K562 (cell line): ENCODE measurements around the gene GARNL3. TPM values are rescaled to one million over a fixed set of nuclear protein-coding genes. Genes with fewer than 3 reads are reported as not detected.

ENCODE experiments used
- ATAC-seq: fragments of 200-7000 bp; cut with Tn5 transposase; 3 replicates; pipeline ENCODE4 v1.9.1; 2020; ENCODE audit warnings: moderate library complexity
- BruUV-seq: library from RNA; stranded (reverse); fragments of 400-500 nt; replicated peaks from 2 replicates; lab custom pipeline; 2021; lab: Mats Ljungman, UMichigan
- CTCF ChIA-PET: fragments of 300-600 bp; formaldehyde crosslinking; extraction: SDS; loops from one replicate; lab custom pipeline; 2021; ENCODE audit warnings: low intra/inter-chr PET ratio; lab: Yijun Ruan, JAX
- POLR2A ChIA-PET: fragments of 300-600, 350-650 bp; sonication (Branson Sonifier 250); formaldehyde crosslinking; extraction: SDS; loops from one replicate; lab custom pipeline; 2021; ENCODE audit warnings: antibody characterized with exemption, inconsistent platforms; lab: Yijun Ruan, JAX
- DNase-seq, 4 experiments: peaks; one replicate each; pipeline versions ENCODE4 v3.0.0 to v3.0.0-alpha.2; 2011 to 2018; ENCODE audit warnings: low spot score in 3 of 4, mixed read lengths in 3 of 4; ENCODE audit errors: extremely low read depth in 1 of 4
- FAIRE-seq: peaks from 2 replicates; lab custom pipeline; 2011; peaks lifted over from hg19 to GRCh38; lab: Jason Lieb, UNC
- H2AFZ ChIP-seq: 2 replicates; pipeline ENCODE4 v1.6.0; 2011; ENCODE audit warnings: low read depth, low read length, control low read depth, inconsistent platforms
- H3K27ac ChIP-seq: fragments of 200-600 bp; 3 replicates; pipeline ENCODE4 v1.8.0; 2011; ENCODE audit warnings: low read depth, mild to moderate bottlenecking, control low read depth, inconsistent platforms, low read length, moderate library complexity, mixed read lengths; ENCODE audit errors: extremely low read depth
- H3K27me3 ChIP-seq, 2 experiments: fragments of 300-600 bp in 1 of 2; 2 replicates in 1 of 2; 3 replicates in 1 of 2; pipeline versions ENCODE4 v1.6.0 to v1.8.0; 2011; ENCODE audit warnings: inconsistent platforms in 2 of 2, low read length in 2 of 2, mild to moderate bottlenecking in 1 of 2, mixed read lengths in 1 of 2, moderate library complexity in 1 of 2; ENCODE audit not compliant: control insufficient read depth in 2 of 2, insufficient read depth in 2 of 2
- H3K36me3 ChIP-seq: fragments of 300-600 bp; 3 replicates; pipeline ENCODE4 v1.8.0; 2011; ENCODE audit warnings: mild to moderate bottlenecking, low read length, inconsistent platforms; ENCODE audit not compliant: control insufficient read depth, insufficient read depth
- H3K4me1 ChIP-seq, 2 experiments: fragments of 200-600 bp in 1 of 2; replicated peaks in 1 of 2; 2 replicates in 1 of 2; 3 replicates in 1 of 2; pipeline versions ENCODE4 v1.5.1 to v1.8.0; 2011; ENCODE audit warnings: inconsistent platforms in 2 of 2, low read length in 2 of 2, mild to moderate bottlenecking in 1 of 2, mixed read lengths in 1 of 2, moderate library complexity in 1 of 2; ENCODE audit not compliant: control insufficient read depth in 2 of 2, insufficient read depth in 2 of 2
- H3K4me2 ChIP-seq: 2 replicates; pipeline ENCODE4 v1.6.1; 2011; ENCODE audit warnings: low read length, control low read depth, inconsistent platforms, mixed read lengths; ENCODE audit not compliant: insufficient read depth
- H3K4me3 ChIP-seq: fragments of 200-600 bp; sonication (generic), shearing (Covaris generic); 2 replicates; pipeline ENCODE4 v1.5.1; 2016; ENCODE audit warnings: control low read depth, inconsistent platforms
- H3K79me2 ChIP-seq: fragments of 200-600 bp; 3 replicates; pipeline ENCODE4 v1.8.0; 2011; ENCODE audit warnings: low read length, inconsistent platforms; ENCODE audit not compliant: control insufficient read depth, insufficient read depth
- H3K9ac ChIP-seq, 2 experiments: 2 replicates each; pipeline versions ENCODE4 v1.6.0 to v1.6.1; 2011; ENCODE audit warnings: low read depth in 2 of 2, low read length in 2 of 2, control low read depth in 1 of 2, inconsistent platforms in 1 of 2, mild to moderate bottlenecking in 1 of 2, mixed read lengths in 1 of 2; ENCODE audit not compliant: insufficient read depth in 1 of 2
- H3K9me1 ChIP-seq: one replicate; pipeline ENCODE4 v1.6.0; 2011; ENCODE audit warnings: inconsistent platforms, mild to moderate bottlenecking, low read length, moderate library complexity; ENCODE audit not compliant: control insufficient read depth, insufficient read depth
- H3K9me3 ChIP-seq: replicated peaks from 2 replicates; pipeline ENCODE4 v1.5.1; 2011; ENCODE audit warnings: low read depth, low read length, inconsistent platforms; ENCODE audit not compliant: control insufficient read depth, insufficient read depth
- H4K20me1 ChIP-seq: replicated peaks from 2 replicates; pipeline ENCODE4 v1.6.1; 2011; ENCODE audit warnings: low read length, inconsistent platforms, mixed read lengths; ENCODE audit not compliant: control insufficient read depth, insufficient read depth
- E2F1 ChIP-seq: sonication (generic); formaldehyde crosslinking; IDR thresholded peaks from 2 replicates; pipeline ENCODE4 v1.8.1; 2023; ENCODE audit warnings: mild to moderate bottlenecking, missing genetic modification reagents, moderate library complexity
- ERF ChIP-seq: fragments of 450-650 bp; formaldehyde crosslinking; IDR thresholded peaks from 2 replicates; pipeline ENCODE4 v1.4.0; 2020; ENCODE audit warnings: mild to moderate bottlenecking, mixed read lengths
- HNRNPH1 ChIP-seq: fragments of 200-400 bp; formaldehyde crosslinking; optimal IDR thresholded peaks from 2 replicates; pipeline ENCODE3; 2017; ENCODE audit warnings: low read depth, mild to moderate bottlenecking, low read length, moderate library complexity
- MCM3 ChIP-seq: fragments of 450-650 bp; IDR thresholded peaks from 2 replicates; pipeline ENCODE4 v1.6.1; 2016
- MEIS2 ChIP-seq: fragments of 450-650 bp; IDR thresholded peaks from 2 replicates; pipeline ENCODE4 v1.6.1; 2014; ENCODE audit warnings: mild to moderate bottlenecking; ENCODE audit not compliant: partially characterized antibody
- PHF20 ChIP-seq: fragments of 450-650 bp; IDR thresholded peaks from 2 replicates; pipeline ENCODE4 v1.6.1; 2018; ENCODE audit not compliant: partially characterized antibody
- RBM22 ChIP-seq: fragments of 200-400 bp; formaldehyde crosslinking; IDR thresholded peaks from 2 replicates; pipeline ENCODE4 v1.6.1; 2018; ENCODE audit warnings: low read length, low read depth; ENCODE audit not compliant: poor library complexity, severe bottlenecking
- SOX6 ChIP-seq: fragments of 450-650 bp; IDR thresholded peaks from 2 replicates; pipeline ENCODE4 v1.6.1; 2014; ENCODE audit warnings: mild to moderate bottlenecking
- TOE1 ChIP-seq, 2 experiments: fragments of 450-650 bp in 1 of 2; sonication (generic) in 1 of 2; formaldehyde crosslinking in 1 of 2; IDR thresholded peaks; 2 replicates each; pipeline versions ENCODE4 v1.7.1 to v1.8.0; 2016 to 2022; ENCODE audit warnings: borderline replicate concordance in 2 of 2, mild to moderate bottlenecking in 2 of 2, antibody characterized with exemption in 1 of 2, inconsistent platforms in 1 of 2, low read depth in 1 of 2, missing genetic modification reagents in 1 of 2, moderate library complexity in 1 of 2
- ZNF263 ChIP-seq: sonication (generic); formaldehyde crosslinking; IDR thresholded peaks from 2 replicates; pipeline ENCODE4 v1.8.0; 2022; ENCODE audit warnings: mild to moderate bottlenecking, missing genetic modification reagents, borderline replicate concordance
- WGBS: fragments of 100-300 bp; shearing (Covaris generic); methylation state at CpG from one replicate; pipeline ENCODE4 v1.1.6; 2016; ENCODE audit warnings: low coverage, mixed read lengths; ENCODE audit not compliant: insufficient coverage; ENCODE audit errors: missing lambda C conversion rate; 5-methylcytosine and 5-hydroxymethylcytosine counted together
- in situ Hi-C: fragments of 300-500 bp; cut with MboI; formaldehyde crosslinking; loops from 4 replicates; pipeline ENCODE4 v1.15.0; 2018; ENCODE audit warnings: inconsistent platforms, mixed read lengths
- intact Hi-C: fragments of 100-400 bp; cut with micrococcal nuclease; formaldehyde crosslinking; loops from 2 replicates; pipeline ENCODE4 v1.14.2; 2022
- polyA plus RNA-seq, 8 experiments: library from polyadenylated mRNA; depleted of rRNA in 4 of 8; stranded (reverse) in 5 of 8; unstranded in 3 of 8; fragments of >200 nt; fragmentation: Nextera tagmentation in 2 of 8; fragmentation: Illumina TruSeq in 1 of 8; extraction: Ambion mirVana in 2 of 8; extraction: Trizol in 1 of 8; gene quantifications; 2 replicates each; pipeline versions ENCODE4 v1.2.1 to v1.2.3, GENCODE V29; 2011 to 2014; ENCODE audit warnings: inconsistent platforms in 1 of 8, missing spikeins in 1 of 8
- total RNA-seq, 7 experiments: library from RNA; depleted of rRNA in 6 of 7; stranded (reverse); fragments of >200 nt in 6 of 7; fragmentation: Illumina TruSeq in 2 of 7; extraction: Trizol in 2 of 7; gene quantifications; 2 replicates each; pipeline versions ENCODE4 v1.2.1 to v1.2.3, GENCODE V29; 2011 to 2021; ENCODE audit warnings: low replicate concordance in 1 of 7

The GARNL3 gene
- total and polyA plus RNA-seq, 9 of the 15 experiments (the other 6 are each of a cell fraction or from before 2014, with no cell fraction given), result 0.35 to 2.7 (median 1.6) TPM

GRCh38 chr9:127370147-127370579, 105.6 kb downstream of the GARNL3 start:
- DNase-seq, result no peak
- H3K4me1 ChIP-seq, result no peaks in the 10 kb centered on the region; a peak in 1 of 5 replicates
- no peaks in the 10 kb centered on the region for H3K9me1 ChIP-seq
- no peak overlapping the region for H2AFZ ChIP-seq
- H3K36me3 ChIP-seq, result no peaks in the 10 kb centered on the region
- no peak overlapping the region for H3K27ac ChIP-seq
- intact Hi-C loops (no loop called here), in situ Hi-C loops (no loop called here)
- no peak overlapping the region for H3K4me3 ChIP-seq
- peaks cover 26 to 48% of the 10 kb centered on the region in 2 experiments for H3K27me3 ChIP-seq
- H3K4me2 ChIP-seq, result no peak overlapping the region
- 3% methylated on average over 7 of the region's 7 CpGs for WGBS
- no TSS peak for BruUV-seq
- H4K20me1 ChIP-seq, result peaks cover 6% of the 10 kb centered on the region
- CTCF ChIA-PET, result no interaction called here
- FAIRE-seq, result no peak
- no peaks in the 10 kb centered on the region for H3K79me2 ChIP-seq
- no peaks in the 10 kb centered on the region for H3K9me3 ChIP-seq
- ATAC-seq, result no peak
- no peak overlapping the region for H3K9ac ChIP-seq
- POLR2A ChIA-PET, result interaction anchor here (0.6 kb wide), 1 partner anchor 292 kb away, joined by 6 read pairs; no protein-coding TSS in a partner anchor
- TF ChIP-seq MEIS2 (no peak), ZNF263 (CRISPR knock-in tag) (no peak), RBM22 (no peak), TOE1 (IDR thresholded peaks at IDR 0.05; ENCODE audit: borderline replicate concordance) (no peak), TOE1 (CRISPR knock-in tag; IDR thresholded peaks at IDR 0.05; ENCODE audit: borderline replicate concordance, low read depth) (no peak), SOX6 (no peak), ERF (no peak), E2F1 (no peak), PHF20 (no peak), MCM3 (no peak), HNRNPH1 (no peak)
